SHP77 (cell line): ENCODE measurements around the gene ATP6V0B.

Source experiments
- DNase-seq, 2 experiments: peaks; one replicate each; lab custom pipeline; 2025; lab: John Stamatoyannopoulos, UW

The ATP6V0B gene

GRCh38 chr1:43984855-43985254 lies 10.1 kb downstream of the ATP6V0B start:
- no peak for DNase-seq

GRCh38 chr1:43985984-43986595 lies 11.3 kb downstream of the ATP6V0B start:
- no peak for DNase-seq

- no peak for DNase-seq
These were observed 12.0 kb downstream of the ATP6V0B start for GRCh38 chr1:43986712-43987111.

GRCh38 chr1:43987159-43987902 lies 12.6 kb downstream of the ATP6V0B start:
- no peak for DNase-seq

GRCh38 chr1:43990271-43991199 lies 15.8 kb downstream of the ATP6V0B start:
- no peak for DNase-seq

- no peak for DNase-seq
These were observed 16.4 kb downstream of the ATP6V0B start for GRCh38 chr1:43991200-43991475.

- DNase-seq, result peak; percentile 52 to 74
These were observed 16.9 kb downstream of the ATP6V0B start, which contains the start of gene CCDC24 for GRCh38 chr1:43991476-43992231. Gene CCDC24 (plus strand): TSS chr1:43991599. CDS start chr1:43991879, 280 bp downstream.

GRCh38 chr1:43992232-43992995 lies 17.7 kb downstream of the ATP6V0B start:
- DNase-seq, result no peak

GRCh38 chr1:43993206-43993914 lies 18.6 kb downstream of the ATP6V0B start:
- DNase-seq, result no peak

GRCh38 chr1:43994071-43994470 lies 19.3 kb downstream of the ATP6V0B start:
- DNase-seq, result no peak

GRCh38 chr1:43994794-43995790 lies 20.3 kb downstream of the ATP6V0B start:
- DNase-seq, result peak; percentile 35 to 52

- no peak for DNase-seq
These were observed 21.4 kb downstream of the ATP6V0B start for GRCh38 chr1:43995984-43996732.

- no peak for DNase-seq
These were observed 22.0 kb downstream of the ATP6V0B start for GRCh38 chr1:43996733-43997115.

- peak; percentile 63 to 79 for DNase-seq
These were observed 22.7 kb downstream of the ATP6V0B start for GRCh38 chr1:43997295-43997999.

GRCh38 chr1:43998000-43998378 lies 23.2 kb downstream of the ATP6V0B start:
- DNase-seq, result no peak

- no peak for DNase-seq
These were observed 24.7 kb downstream of the ATP6V0B start for GRCh38 chr1:43999455-43999854.

GRCh38 chr1:44000122-44000665 lies 25.4 kb downstream of the ATP6V0B start:
- DNase-seq, result no peak

- no peak for DNase-seq
These were observed 27.4 kb downstream of the ATP6V0B start for GRCh38 chr1:44002165-44002564.
